ENCODE measurements around the gene ABHD5.

DNA sequence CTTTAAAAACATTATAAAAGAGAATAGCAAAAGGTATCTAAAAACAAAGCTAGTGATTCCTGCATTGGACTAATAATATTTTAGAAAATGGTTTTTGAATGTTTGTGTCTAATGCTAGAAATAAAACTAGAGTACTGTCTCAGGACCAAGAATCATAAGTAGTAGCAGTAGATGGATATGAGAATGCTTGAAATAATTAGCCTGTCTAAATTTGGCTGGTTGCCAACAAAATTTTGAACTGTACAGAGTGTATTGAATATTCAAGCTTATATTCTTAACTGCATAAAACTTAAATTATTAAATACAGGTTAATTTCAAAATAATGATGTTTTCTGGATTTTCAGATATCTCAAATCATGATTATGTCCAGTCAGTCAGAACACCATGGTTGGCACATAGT is 14.0 kb downstream of the ABHD5 start:
- TF ChIP-seq POLR2A (IDR thresholded peaks at IDR 0.05) (no peak), EP300 (IDR thresholded peaks at IDR 0.05) (no peak), POLR2AphosphoS5 (IDR thresholded peaks at IDR 0.05) (no peak)
- TF ChIP-seq, protein P1, sequence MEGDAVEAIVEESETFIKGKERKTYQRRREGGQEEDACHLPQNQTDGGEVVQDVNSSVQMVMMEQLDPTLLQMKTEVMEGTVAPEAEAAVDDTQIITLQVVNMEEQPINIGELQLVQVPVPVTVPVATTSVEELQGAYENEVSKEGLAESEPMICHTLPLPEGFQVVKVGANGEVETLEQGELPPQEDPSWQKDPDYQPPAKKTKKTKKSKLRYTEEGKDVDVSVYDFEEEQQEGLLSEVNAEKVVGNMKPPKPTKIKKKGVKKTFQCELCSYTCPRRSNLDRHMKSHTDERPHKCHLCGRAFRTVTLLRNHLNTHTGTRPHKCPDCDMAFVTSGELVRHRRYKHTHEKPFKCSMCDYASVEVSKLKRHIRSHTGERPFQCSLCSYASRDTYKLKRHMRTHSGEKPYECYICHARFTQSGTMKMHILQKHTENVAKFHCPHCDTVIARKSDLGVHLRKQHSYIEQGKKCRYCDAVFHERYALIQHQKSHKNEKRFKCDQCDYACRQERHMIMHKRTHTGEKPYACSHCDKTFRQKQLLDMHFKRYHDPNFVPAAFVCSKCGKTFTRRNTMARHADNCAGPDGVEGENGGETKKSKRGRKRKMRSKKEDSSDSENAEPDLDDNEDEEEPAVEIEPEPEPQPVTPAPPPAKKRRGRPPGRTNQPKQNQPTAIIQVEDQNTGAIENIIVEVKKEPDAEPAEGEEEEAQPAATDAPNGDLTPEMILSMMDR (IDR thresholded peaks at IDR 0.05), result no peak

All from stomach (tissue), 4 donors.